Glutamatergic neuron (in vitro differentiated cells): ENCODE results near the gene RSL24D1. TPM values are rescaled to one million over a fixed set of nuclear protein-coding genes. Genes with fewer than 3 reads are reported as not detected.

Experiments
- DNase-seq: peaks from one replicate; pipeline ENCODE4 v3.0.0; 2022
- H3K27ac Mint-ChIP-seq: one replicate; pipeline ENCODE4 v1.8.0; 2020; ENCODE audit warnings: mild to moderate bottlenecking, mixed read lengths, inconsistent platforms; ENCODE audit not compliant: unreplicated experiment
- H3K27me3 Mint-ChIP-seq: one replicate; pipeline ENCODE4 v1.8.0; 2020; ENCODE audit warnings: mild to moderate bottlenecking, moderate library complexity, mixed read lengths, inconsistent platforms; ENCODE audit not compliant: unreplicated experiment
- H3K36me3 Mint-ChIP-seq: one replicate; pipeline ENCODE4 v1.8.0; 2020; ENCODE audit warnings: mild to moderate bottlenecking, mixed read lengths, inconsistent platforms; ENCODE audit not compliant: unreplicated experiment
- H3K4me1 Mint-ChIP-seq: one replicate; pipeline ENCODE4 v1.8.0; 2020; ENCODE audit warnings: mild to moderate bottlenecking, low read depth, mixed read lengths, inconsistent platforms; ENCODE audit not compliant: unreplicated experiment
- H3K4me3 Mint-ChIP-seq: one replicate; pipeline ENCODE4 v1.8.0; 2020; ENCODE audit warnings: mild to moderate bottlenecking, mixed read lengths, inconsistent platforms; ENCODE audit not compliant: unreplicated experiment
- H3K9me3 Mint-ChIP-seq: one replicate; pipeline ENCODE4 v1.8.0; 2020; ENCODE audit warnings: mild to moderate bottlenecking, moderate library complexity, mixed read lengths, inconsistent platforms; ENCODE audit not compliant: unreplicated experiment
- CTCF ChIP-seq: fragments of 200-600 bp; sonication (generic); IDR thresholded peaks from one replicate; pipeline ENCODE4 v1.5.0; 2021; ENCODE audit not compliant: partially characterized antibody, unreplicated experiment
- total RNA-seq: library from RNA; stranded (reverse); fragmentation: NEBNext Ultra II Directional; extraction: Animal tissue kit (Norgen Biotek cat#: 25700); gene quantifications from one replicate; pipeline ENCODE4 v1.2.1, GENCODE V29; 2021; ENCODE audit not compliant: unreplicated experiment

Gene RSL24D1
- total RNA-seq, 1 donor from 2014 or later, result 77.4 TPM

GRCh38 chr15:55235546-55236036, 38.9 kb upstream of the RSL24D1 start:
- no peaks in the 10 kb centered on the region for H3K36me3 Mint-ChIP-seq
- no peaks in the 10 kb centered on the region for H3K4me1 Mint-ChIP-seq

GRCh38 chr15:55234800-55235104, 38.0 kb upstream of the RSL24D1 start:
- H3K9me3 Mint-ChIP-seq, result no peaks in the 10 kb centered on the region
- no peak overlapping the region for H3K27ac Mint-ChIP-seq
- TF ChIP-seq CTCF, result no peak
- no peaks in the 10 kb centered on the region for H3K36me3 Mint-ChIP-seq
- no peaks in the 10 kb centered on the region for H3K4me1 Mint-ChIP-seq
- H3K27me3 Mint-ChIP-seq, result no peaks in the 10 kb centered on the region
- H3K4me3 Mint-ChIP-seq, result no peak overlapping the region
- DNase-seq, result no peak

More at GRCh38 chr15:55235546-55236036, 38.9 kb upstream of the RSL24D1 start:
- no peaks in the 10 kb centered on the region for H3K27me3 Mint-ChIP-seq
- no peak for TF ChIP-seq CTCF
- no peak overlapping the region for H3K27ac Mint-ChIP-seq
- no peak overlapping the region for H3K4me3 Mint-ChIP-seq
- no peak for DNase-seq
- H3K9me3 Mint-ChIP-seq, result no peaks in the 10 kb centered on the region

- Mint-ChIP-seq H3K4me3 (no peak overlapping the region), H3K27ac (no peak overlapping the region), H3K27me3 (no peaks in the 10 kb centered on the region)
These were observed 37.5 kb upstream of the RSL24D1 start for GRCh38 chr15:55234104-55234799.

GRCh38 chr15:55231455-55231854, 34.7 kb upstream of the RSL24D1 start:
- Mint-ChIP-seq H3K36me3 (no peaks in the 10 kb centered on the region), H3K9me3 (no peaks in the 10 kb centered on the region), H3K27me3 (no peaks in the 10 kb centered on the region), H3K4me1 (no peaks in the 10 kb centered on the region), H3K4me3 (no peak overlapping the region), H3K27ac (no peak overlapping the region)
- DNase-seq, result no peak
- no peak for TF ChIP-seq CTCF

More at GRCh38 chr15:55234104-55234799, 37.5 kb upstream of the RSL24D1 start:
- TF ChIP-seq CTCF, result no peak
- Mint-ChIP-seq H3K4me1 (no peaks in the 10 kb centered on the region), H3K36me3 (no peaks in the 10 kb centered on the region), H3K9me3 (no peaks in the 10 kb centered on the region)
- DNase-seq, result no peak

- DNase-seq, result no peak
- TF ChIP-seq CTCF, result no peak
- Mint-ChIP-seq H3K4me1 (no peaks in the 10 kb centered on the region), H3K9me3 (no peaks in the 10 kb centered on the region), H3K36me3 (no peaks in the 10 kb centered on the region), H3K4me3 (no peak overlapping the region), H3K27ac (no peak overlapping the region), H3K27me3 (no peaks in the 10 kb centered on the region)
These were observed 34.2 kb upstream of the RSL24D1 start for GRCh38 chr15:55230953-55231352.
